GM12892 (cell line): ENCODE data around the gene HPS5. TPM values are rescaled to one million over a fixed set of nuclear protein-coding genes. Genes with fewer than 3 reads are reported as not detected.

ENCODE experiments used
- DNase-seq: peaks from one replicate; pipeline ENCODE4 v3.0.0; 2011; ENCODE audit not compliant: insufficient read length
- FAIRE-seq: peaks from 2 replicates; lab custom pipeline; 2011; peaks lifted over from hg19 to GRCh38; lab: Jason Lieb, UNC
- POLR2A ChIP-seq: IDR thresholded peaks from 2 replicates; pipeline ENCODE4 v1.6.1; 2011; ENCODE audit warnings: low read depth, low read length, control low read depth
- POLR2AphosphoS5 ChIP-seq: IDR thresholded peaks from 2 replicates; pipeline ENCODE4 v1.6.1; 2011; ENCODE audit warnings: low read depth, low read length, control low read depth
- TAF1 ChIP-seq: IDR thresholded peaks from 2 replicates; pipeline ENCODE4 v1.6.1; 2011; ENCODE audit warnings: low read depth, mild to moderate bottlenecking, control low read depth, low read length, borderline replicate concordance
- polyA plus RNA-seq: library from polyadenylated mRNA; unstranded; fragments of >200 nt; gene quantifications from one replicate; pipeline ENCODE4 v1.2.1, GENCODE V29; 2012; ENCODE audit warnings: missing spikeins, inconsistent platforms; ENCODE audit not compliant: missing spikeins

The HPS5 gene
- polyA plus RNA-seq = 17.9 TPM

DNA sequence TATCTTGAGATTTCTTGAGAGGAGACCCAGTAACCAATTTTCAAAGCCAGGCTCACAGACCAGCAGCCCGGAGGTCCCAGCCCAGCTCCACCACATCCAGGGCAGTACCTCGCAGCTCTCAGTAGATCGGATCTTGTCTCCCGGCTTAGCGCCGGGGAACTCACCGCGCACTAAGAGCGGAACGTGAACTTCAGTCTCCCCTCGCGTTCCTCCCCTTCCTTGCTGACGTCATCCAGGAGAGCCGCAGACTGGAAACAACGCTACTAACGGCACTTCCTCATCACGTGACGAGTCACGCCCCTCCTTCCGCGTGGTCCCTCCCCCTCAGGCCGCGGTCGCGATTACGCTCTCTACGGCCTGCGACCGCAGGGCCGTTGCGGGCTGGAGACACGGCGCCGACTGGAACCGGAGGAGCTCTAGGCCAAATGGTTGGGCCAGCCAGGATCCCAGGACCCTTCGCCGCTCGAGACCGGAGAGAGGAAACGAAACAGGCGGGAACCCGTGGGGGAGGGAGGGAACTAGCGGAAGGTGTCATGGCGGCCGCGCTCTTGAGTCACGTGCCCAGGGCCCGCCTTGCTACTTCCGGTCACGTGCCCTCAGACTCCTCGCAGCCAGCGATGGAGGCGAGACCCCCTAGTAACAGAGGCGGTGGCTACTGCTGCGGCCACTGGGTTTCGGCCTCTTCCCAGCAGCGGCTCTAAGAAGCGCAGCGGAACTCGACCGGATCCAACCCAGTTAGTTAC, at the start of gene HPS5, which contains the start of gene GTF2H1:
Gene HPS5, minus strand, starts transcription at position 172 of the 743 bp plus-strand sequence. CDS start 4,282 bp downstream, outside the sequence.
Gene GTF2H1, plus strand, starts transcription at position 599 of the 743 bp plus-strand sequence. CDS start 10,508 bp downstream, outside the sequence.
- DNase-seq = peak; percentile 88
- TF ChIP-seq POLR2AphosphoS5 = peak; percentile 99
- TF ChIP-seq TAF1 = peak; percentile 93
- peak; percentile 99 for TF ChIP-seq POLR2A
- peak; percentile 100 for FAIRE-seq

DNA sequence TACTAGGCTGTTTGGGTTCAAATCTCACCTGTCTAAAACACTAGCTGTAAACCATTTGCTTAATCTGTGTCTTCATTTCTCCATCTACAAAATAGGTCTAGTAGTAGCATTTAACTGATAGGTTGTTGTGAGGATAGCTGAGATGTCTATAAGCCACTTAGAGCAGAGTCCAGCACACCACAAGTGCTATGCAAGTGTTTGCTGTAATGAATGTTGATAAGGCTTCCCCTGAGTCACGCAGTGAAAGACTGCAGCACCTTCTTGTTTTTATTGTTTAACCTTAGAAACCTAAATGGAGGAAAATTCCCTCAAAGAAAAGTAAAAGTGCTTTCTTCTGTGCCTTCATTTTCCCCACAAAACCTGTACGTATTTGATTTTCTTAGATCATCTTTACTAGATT, 49.3 kb upstream of the HPS5 start:
- no peak for FAIRE-seq
- TF ChIP-seq POLR2A = no peak

DNA sequence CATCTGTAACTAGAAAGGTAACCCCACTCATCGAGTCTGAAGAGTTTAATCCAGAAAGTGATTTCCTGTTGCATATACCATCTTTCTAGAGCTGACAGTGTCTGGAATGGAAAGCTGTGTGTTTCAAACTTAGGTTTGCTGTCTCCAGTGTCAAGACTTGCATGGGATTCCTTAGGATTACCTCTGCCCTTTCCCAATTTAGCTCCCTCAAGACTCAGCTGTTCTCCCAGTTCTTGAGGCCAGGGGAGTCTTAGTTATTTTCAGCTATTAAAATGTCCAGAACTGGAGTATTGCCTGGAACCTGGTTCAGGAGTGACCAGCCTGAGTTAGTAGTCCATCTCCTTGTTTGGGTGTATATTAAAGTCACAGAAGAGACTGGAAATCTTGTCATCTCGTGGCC, 47.5 kb upstream of the HPS5 start:
- TF ChIP-seq POLR2A = no peak
- TF ChIP-seq TAF1 = no peak
- TF ChIP-seq POLR2AphosphoS5 = no peak
- FAIRE-seq (no peak), DNase-seq (no peak)

More for the DNA sequence above, 49.3 kb upstream of the HPS5 start:
- no peak for DNase-seq

GRCh38 chr11:18368221-18368620, 46.3 kb upstream of the HPS5 start:
- no peak for DNase-seq
- no peak for FAIRE-seq
- TF ChIP-seq POLR2AphosphoS5 = no peak
- TF ChIP-seq TAF1 = no peak
- no peak for TF ChIP-seq POLR2A

DNA sequence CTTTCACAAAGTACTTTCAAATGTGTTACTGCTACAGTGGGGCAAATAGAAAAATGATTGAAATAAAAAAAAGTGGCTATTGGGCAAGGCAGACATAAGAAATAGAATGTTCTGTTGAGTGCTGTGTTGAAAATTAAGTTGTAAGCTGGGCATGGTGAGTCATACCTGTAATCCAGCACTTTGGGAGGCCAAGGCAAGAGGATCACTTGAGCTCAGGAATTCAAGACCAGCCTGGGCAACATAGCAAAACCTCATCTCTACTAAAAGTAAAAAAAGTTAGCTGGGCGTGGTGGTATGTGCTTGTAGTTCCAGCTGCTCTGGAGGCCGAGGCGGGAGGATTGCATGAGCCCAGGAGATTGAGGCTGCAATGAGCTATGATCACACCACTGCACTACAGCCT, 45.5 kb upstream of the HPS5 start:
- TF ChIP-seq POLR2AphosphoS5 = no peak
- no peak for TF ChIP-seq TAF1
- no peak for TF ChIP-seq POLR2A
- FAIRE-seq (no peak), DNase-seq (no peak)

DNA sequence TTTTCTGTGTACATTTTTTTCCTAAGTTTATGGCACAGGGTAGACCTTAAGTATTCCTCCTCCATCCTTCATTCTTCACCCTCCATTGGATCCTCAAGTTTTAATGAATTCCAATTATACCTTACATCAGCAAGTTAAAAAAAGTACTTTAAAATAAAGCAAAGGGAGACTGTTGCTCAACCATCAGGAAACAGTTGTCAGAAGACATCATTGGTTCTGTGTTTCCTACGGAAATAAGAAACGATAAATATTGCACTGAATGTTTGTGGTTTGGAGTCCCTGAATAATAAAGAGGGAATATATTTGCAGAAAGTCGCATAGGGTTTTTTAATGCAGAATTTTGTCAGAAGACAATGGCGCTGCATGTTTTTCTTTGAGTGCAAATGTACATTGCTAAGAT, 44.3 kb upstream of the HPS5 start:
- TF ChIP-seq TAF1 = no peak
- TF ChIP-seq POLR2A = no peak
- no peak for TF ChIP-seq POLR2AphosphoS5
- DNase-seq = no peak
- no peak for FAIRE-seq

DNA sequence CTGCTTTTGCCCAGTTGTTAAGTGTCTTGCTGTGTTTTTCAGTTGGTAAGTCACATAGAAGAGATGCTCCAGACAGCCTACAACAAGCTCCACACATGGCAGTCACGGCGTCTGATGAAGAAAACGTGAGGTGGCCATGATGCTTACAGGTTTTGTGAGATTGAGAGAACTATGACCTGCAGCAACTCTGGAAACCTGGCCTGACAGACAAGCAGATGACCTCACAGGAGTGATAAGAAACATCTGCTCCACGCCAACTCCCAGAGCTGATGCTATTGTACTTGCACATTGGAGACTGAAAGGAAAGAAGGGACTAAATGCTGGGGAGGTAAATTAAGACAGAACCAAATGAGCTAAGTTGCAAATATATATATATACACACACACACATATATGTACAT, 43.8 kb upstream of the HPS5 start:
- TF ChIP-seq POLR2A (no peak), TAF1 (no peak), POLR2AphosphoS5 (no peak)
- no peak for FAIRE-seq

GRCh38 chr11:18364495-18365073, 42.6 kb upstream of the HPS5 start:
- DNase-seq (no peak), FAIRE-seq (no peak)
- TF ChIP-seq TAF1 (no peak), POLR2AphosphoS5 (no peak), POLR2A (no peak)

More for the DNA sequence above, 43.8 kb upstream of the HPS5 start:
- DNase-seq = no peak

- FAIRE-seq = no peak
- DNase-seq = no peak
- TF ChIP-seq TAF1 = no peak
- no peak for TF ChIP-seq POLR2A
- no peak for TF ChIP-seq POLR2AphosphoS5
Observed at GRCh38 chr11:18361154-18361553, 39.2 kb upstream of the HPS5 start.

- no peak for DNase-seq
- FAIRE-seq = no peak
- TF ChIP-seq POLR2AphosphoS5 (no peak), POLR2A (no peak), TAF1 (no peak)
Observed at GRCh38 chr11:18358646-18359045, 36.7 kb upstream of the HPS5 start.

DNA sequence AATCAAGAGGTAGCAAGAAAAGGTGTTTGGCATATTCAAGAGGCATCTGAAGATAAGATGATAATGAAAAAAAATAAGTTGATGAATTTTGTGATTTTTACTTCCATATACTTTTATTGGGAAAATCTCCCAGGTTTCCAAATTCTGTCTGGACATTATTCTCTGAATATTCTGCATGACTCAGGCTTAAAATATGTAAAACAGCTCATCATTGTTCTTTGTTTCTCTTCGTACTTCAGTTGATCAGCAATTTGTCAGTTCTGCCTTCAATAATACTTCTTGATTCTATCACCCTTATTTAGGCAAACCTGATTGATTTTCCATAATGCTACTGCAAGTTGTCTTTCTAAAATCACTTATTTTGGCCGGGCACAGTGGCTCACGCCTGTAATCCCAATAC, 30.6 kb upstream of the HPS5 start:
- TF ChIP-seq POLR2A (no peak), TAF1 (no peak), POLR2AphosphoS5 (no peak)
- DNase-seq (no peak), FAIRE-seq (no peak)

DNA sequence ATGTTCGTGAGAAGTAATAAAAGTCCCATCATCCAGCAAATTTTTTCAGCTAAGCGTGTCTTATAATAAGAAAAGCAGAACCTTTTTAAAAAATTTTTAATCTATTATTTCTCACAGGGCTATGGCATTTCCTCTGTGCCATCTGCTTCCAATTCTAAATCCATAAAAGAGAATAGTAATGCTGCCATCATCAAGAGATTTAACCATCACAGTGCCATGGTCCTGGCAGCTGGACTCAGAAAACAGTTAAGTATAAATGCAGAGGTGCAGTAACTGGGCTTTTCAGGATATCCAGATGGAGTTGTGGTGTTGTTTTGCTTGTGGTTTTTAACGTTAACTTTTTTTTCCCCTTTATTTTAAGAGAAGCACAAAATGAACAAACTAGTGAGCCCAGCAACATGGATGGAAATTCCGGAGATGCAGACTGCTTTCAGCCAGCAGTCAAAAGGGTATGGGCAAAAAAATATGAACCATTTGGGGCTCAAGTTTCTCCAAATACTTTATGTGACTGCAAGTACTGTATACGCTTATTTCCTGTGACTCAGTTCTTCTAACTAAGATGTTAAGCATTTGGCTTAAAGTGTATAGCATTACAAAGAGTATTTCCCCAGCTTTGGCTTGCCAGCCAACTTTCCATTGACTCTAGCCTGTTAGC, 25.7 kb upstream of the HPS5 start:
- DNase-seq (no peak), FAIRE-seq (no peak)

More for the DNA sequence above, 25.7 kb upstream of the HPS5 start:
- no peak for TF ChIP-seq POLR2AphosphoS5
- no peak for TF ChIP-seq TAF1
- no peak for TF ChIP-seq POLR2A
